Lower leg skin (tissue), 3 donors: ENCODE measurements around the gene C2CD4A.

Experiments
- CTCF ChIP-seq, 3 donors: fragments of 450-650 bp; IDR thresholded peaks; one replicate each; pipeline ENCODE4 v1.5.1; 2016; ENCODE audit warnings: antibody characterized with exemption in 3 of 3, mild to moderate bottlenecking in 3 of 3, moderate library complexity in 2 of 3
- POLR2A ChIP-seq, 2 donors: fragments of 450-650 bp; IDR thresholded peaks; one replicate each; pipeline ENCODE4 v1.6.1; 2016 to 2017; ENCODE audit warnings: antibody characterized with exemption in 2 of 2, mild to moderate bottlenecking in 1 of 2, moderate library complexity in 1 of 2

- TF ChIP-seq CTCF (IDR thresholded peaks at IDR 0.05) (no peak), POLR2A (IDR thresholded peaks at IDR 0.05) (no peak)
These were observed 52.6 kb downstream of the C2CD4A start for GRCh38 chr15:62119227-62119864.
